Osteocyte (in vitro differentiated cells): Measurements from ENCODE around the gene CYFIP2. TPM values are rescaled to one million over a fixed set of nuclear protein-coding genes. Genes with fewer than 3 reads are reported as not detected.
A peak's percentile ranks its signal among the peaks of the same experiment; 100 is the strongest.

Experiments
- DNase-seq: peaks from one replicate; pipeline ENCODE4 v3.0.0; 2021; ENCODE audit warnings: mixed read lengths; ENCODE audit not compliant: unreplicated experiment; ENCODE audit errors: extremely low spot score
- H3K27ac Mint-ChIP-seq: one replicate; pipeline ENCODE4 v1.8.0; 2021; ENCODE audit warnings: mild to moderate bottlenecking, mixed read lengths; ENCODE audit not compliant: unreplicated experiment
- H3K27me3 Mint-ChIP-seq: one replicate; pipeline ENCODE4 v1.8.0; 2021; ENCODE audit warnings: mixed read lengths; ENCODE audit not compliant: unreplicated experiment
- H3K36me3 Mint-ChIP-seq: one replicate; pipeline ENCODE4 v1.8.0; 2021; ENCODE audit warnings: mixed read lengths; ENCODE audit not compliant: unreplicated experiment
- H3K4me1 Mint-ChIP-seq: one replicate; pipeline ENCODE4 v1.8.0; 2021; ENCODE audit warnings: mixed read lengths; ENCODE audit not compliant: unreplicated experiment
- H3K4me3 Mint-ChIP-seq: one replicate; pipeline ENCODE4 v1.8.0; 2021; ENCODE audit warnings: mild to moderate bottlenecking, moderate library complexity, mixed read lengths; ENCODE audit not compliant: unreplicated experiment
- H3K9me3 Mint-ChIP-seq: one replicate; pipeline ENCODE4 v1.8.0; 2021; ENCODE audit warnings: mixed read lengths; ENCODE audit not compliant: unreplicated experiment
- total RNA-seq: library from RNA; stranded (reverse); gene quantifications from 2 replicates; pipeline ENCODE4 v1.2.1, GENCODE V29; 2021
- TF ChIP-seq, protein P1 (sequence below): fragments of 200-600 bp; sonication (generic); IDR thresholded peaks from 2 replicates; pipeline ENCODE4 v1.5.0; 2021; ENCODE audit warnings: antibody characterized with exemption, mild to moderate bottlenecking, moderate library complexity

The CYFIP2 gene
- total RNA-seq, 1 donor from 2014 or later: 26.4 TPM

GRCh38 chr5:157324237-157324636 is 58.3 kb downstream of the CYFIP2 start:
- no peak for DNase-seq
- H3K27ac Mint-ChIP-seq: no peak overlapping the region
- H3K4me1 Mint-ChIP-seq: peaks cover 13% of the 10 kb centered on the region
- no peaks in the 10 kb centered on the region for H3K9me3 Mint-ChIP-seq
- H3K27me3 Mint-ChIP-seq: no peaks in the 10 kb centered on the region
- H3K4me3 Mint-ChIP-seq: no peak overlapping the region
- H3K36me3 Mint-ChIP-seq: peaks cover 14% of the 10 kb centered on the region
- TF ChIP-seq, protein P1, sequence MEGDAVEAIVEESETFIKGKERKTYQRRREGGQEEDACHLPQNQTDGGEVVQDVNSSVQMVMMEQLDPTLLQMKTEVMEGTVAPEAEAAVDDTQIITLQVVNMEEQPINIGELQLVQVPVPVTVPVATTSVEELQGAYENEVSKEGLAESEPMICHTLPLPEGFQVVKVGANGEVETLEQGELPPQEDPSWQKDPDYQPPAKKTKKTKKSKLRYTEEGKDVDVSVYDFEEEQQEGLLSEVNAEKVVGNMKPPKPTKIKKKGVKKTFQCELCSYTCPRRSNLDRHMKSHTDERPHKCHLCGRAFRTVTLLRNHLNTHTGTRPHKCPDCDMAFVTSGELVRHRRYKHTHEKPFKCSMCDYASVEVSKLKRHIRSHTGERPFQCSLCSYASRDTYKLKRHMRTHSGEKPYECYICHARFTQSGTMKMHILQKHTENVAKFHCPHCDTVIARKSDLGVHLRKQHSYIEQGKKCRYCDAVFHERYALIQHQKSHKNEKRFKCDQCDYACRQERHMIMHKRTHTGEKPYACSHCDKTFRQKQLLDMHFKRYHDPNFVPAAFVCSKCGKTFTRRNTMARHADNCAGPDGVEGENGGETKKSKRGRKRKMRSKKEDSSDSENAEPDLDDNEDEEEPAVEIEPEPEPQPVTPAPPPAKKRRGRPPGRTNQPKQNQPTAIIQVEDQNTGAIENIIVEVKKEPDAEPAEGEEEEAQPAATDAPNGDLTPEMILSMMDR: peak; percentile 43

DNA sequence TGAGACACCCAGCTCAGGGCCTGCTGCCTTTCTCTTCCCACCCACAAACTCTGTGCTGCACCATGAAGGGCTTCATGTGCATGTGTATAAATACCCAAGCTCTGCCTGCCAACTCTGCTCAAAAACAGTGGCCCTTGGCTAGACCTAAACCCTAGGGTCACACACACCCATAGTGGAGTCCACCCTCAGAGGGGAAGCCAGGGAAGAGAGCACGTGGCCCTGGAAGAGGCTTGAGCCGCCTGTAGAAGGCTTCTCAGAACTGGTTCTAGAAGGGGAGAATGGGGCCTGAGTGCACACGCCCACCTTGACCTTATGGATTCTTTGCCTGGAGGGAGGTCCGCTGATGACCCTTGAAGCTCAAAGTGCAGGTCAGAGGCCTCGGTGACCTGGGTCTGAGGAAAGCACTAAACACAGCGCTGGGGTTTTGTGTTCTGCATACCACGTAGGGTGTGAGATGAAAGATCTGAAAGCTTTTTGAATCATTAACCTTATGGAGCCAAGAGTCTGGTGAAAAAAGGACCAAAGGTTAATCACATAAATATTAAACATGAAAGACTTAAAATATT is 60.6 kb downstream of the CYFIP2 start:
- Mint-ChIP-seq H3K27me3 (no peaks in the 10 kb centered on the region), H3K4me3 (no peak overlapping the region), H3K9me3 (no peaks in the 10 kb centered on the region), H3K27ac (no peak overlapping the region), H3K4me1 (peaks cover 25% of the 10 kb centered on the region), H3K36me3 (peaks cover 17% of the 10 kb centered on the region)
- TF ChIP-seq, protein P1: no peak
- no peak for DNase-seq

GRCh38 chr5:157327771-157328170 is 61.8 kb downstream of the CYFIP2 start:
- no peak for DNase-seq
- Mint-ChIP-seq H3K27ac (no peak overlapping the region), H3K27me3 (no peaks in the 10 kb centered on the region), H3K4me3 (no peak overlapping the region), H3K4me1 (peaks cover 35% of the 10 kb centered on the region), H3K9me3 (no peaks in the 10 kb centered on the region), H3K36me3 (peaks cover 20% of the 10 kb centered on the region)
- TF ChIP-seq, protein P1: no peak

- TF ChIP-seq, protein P1: peak; percentile 96
- Mint-ChIP-seq H3K4me3 (peak overlapping the region; percentile 64), H3K27ac (peak overlapping the region; percentile 72), H3K4me1 (peaks cover 38% of the 10 kb centered on the region), H3K27me3 (no peaks in the 10 kb centered on the region), H3K36me3 (peaks cover 23% of the 10 kb centered on the region), H3K9me3 (no peaks in the 10 kb centered on the region)
- no peak for DNase-seq
These were observed 62.5 kb downstream of the CYFIP2 start for GRCh38 chr5:157328277-157328912.

DNA sequence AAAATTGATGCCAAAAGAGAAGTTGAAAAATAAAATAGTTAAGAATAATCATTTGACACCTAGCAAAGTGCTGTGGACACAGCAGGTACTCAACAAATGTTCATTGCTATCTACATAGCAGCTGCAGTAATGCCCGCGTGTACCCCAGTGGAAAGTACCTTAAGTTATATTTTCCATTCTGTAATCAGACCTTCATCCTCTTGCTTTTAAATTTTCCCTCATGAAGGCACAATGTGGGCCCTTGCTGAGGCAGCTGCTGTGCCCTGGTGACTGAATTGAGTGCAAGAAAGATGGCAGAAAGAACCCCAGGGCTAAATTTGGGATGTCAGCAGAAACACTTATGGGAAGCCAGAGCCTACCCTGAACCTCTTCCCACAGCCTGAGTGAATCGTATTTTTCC is 65.9 kb downstream of the CYFIP2 start:
- Mint-ChIP-seq H3K9me3 (no peaks in the 10 kb centered on the region), H3K36me3 (peaks cover 16% of the 10 kb centered on the region), H3K27me3 (no peaks in the 10 kb centered on the region), H3K4me3 (no peak overlapping the region), H3K27ac (peak overlapping the region; percentile 75), H3K4me1 (peaks cover 67% of the 10 kb centered on the region)
- DNase-seq: no peak
- TF ChIP-seq, protein P1: no peak
